Measurements from ENCODE around the gene RUNDC3A.

GRCh38 chr17:44343510-44344209, 35.3 kb downstream of the RUNDC3A start:
- TF ChIP-seq CTCF (CRISPR knock-in tag; IDR thresholded peaks at IDR 0.05) (no peak), PLSCR1 (CRISPR knock-in tag; IDR thresholded peaks at IDR 0.05; ENCODE audit: borderline replicate concordance) (no peak), ATF2 (CRISPR knock-in tag; IDR thresholded peaks at IDR 0.05) (no peak), EZH2 (conservative IDR thresholded peaks at IDR 0.05; ENCODE audit: low read depth, low read length) (no peak), SSRP1 (CRISPR knock-in tag; IDR thresholded peaks at IDR 0.05) (no peak), TARDBP (CRISPR knock-in tag; IDR thresholded peaks at IDR 0.05) (no peak), GRHL1 (CRISPR knock-in tag; conservative IDR thresholded peaks at IDR 0.05) (no peak), ZNF224 (CRISPR knock-in tag; IDR thresholded peaks at IDR 0.05) (no peak), ATF3 (CRISPR knock-in tag; IDR thresholded peaks at IDR 0.05) (no peak)
